PC-3 (cell line): ENCODE measurements around the gene ZNF681. TPM values are rescaled to one million over a fixed set of nuclear protein-coding genes. Genes with fewer than 3 reads are reported as not detected.

Experiments used
- ATAC-seq: fragments of 200-7000 bp; cut with Tn5 transposase; 2 replicates; pipeline ENCODE4 v1.9.1; 2020; ENCODE audit warnings: mild to moderate bottlenecking, moderate library complexity
- BruUV-seq: library from RNA; stranded (reverse); fragments of 400-500 nt; replicated peaks from 2 replicates; lab custom pipeline; 2021; lab: Mats Ljungman, UMichigan
- CTCF ChIA-PET: fragments of 300-600 bp; sonication (Branson Sonifier 250); formaldehyde crosslinking; loops from one replicate; lab custom pipeline; 2022; ENCODE audit warnings: antibody characterized with exemption; lab: Charles Lee
- POLR2A ChIA-PET: fragments of 300-600 bp; sonication (Branson Sonifier 250); formaldehyde crosslinking; loops from one replicate; lab custom pipeline; 2022; ENCODE audit warnings: antibody characterized with exemption; ENCODE audit not compliant: unreplicated experiment; lab: Charles Lee
- DNase-seq: peaks from one replicate; pipeline ENCODE4 v3.0.0-alpha.2; 2015
- H2AFZ ChIP-seq: fragments of 300-600 bp; sonication (generic); 2 replicates; pipeline ENCODE4 v1.6.0; 2016; ENCODE audit warnings: antibody characterized with exemption, low read length
- H3F3A ChIP-seq: fragments of 300-600 bp; sonication (generic); one replicate; pipeline ENCODE4 v1.6.0; 2017; ENCODE audit warnings: antibody characterized with exemption, low read length, control low read depth, mild to moderate bottlenecking; ENCODE audit not compliant: unreplicated experiment
- H3K27ac ChIP-seq: fragments of 300-600 bp; sonication (generic); 2 replicates; pipeline ENCODE4 v1.5.1; 2016; ENCODE audit warnings: mild to moderate bottlenecking, low read length
- H3K27me3 ChIP-seq: fragments of 300-600 bp; sonication (generic); 2 replicates; pipeline ENCODE4 v1.6.1; 2016; ENCODE audit warnings: low read length, mixed read lengths
- H3K36me3 ChIP-seq: fragments of 300-600 bp; sonication (generic); 2 replicates; pipeline ENCODE4 v1.6.1; 2016; ENCODE audit warnings: low read depth, mixed run types, low read length, mixed read lengths
- H3K4me1 ChIP-seq: fragments of 300-600 bp; sonication (generic); 2 replicates; pipeline ENCODE4 v1.5.1; 2016; ENCODE audit warnings: low read length; ENCODE audit not compliant: insufficient read depth
- H3K4me2 ChIP-seq: fragments of 300-600 bp; sonication (generic); 2 replicates; pipeline ENCODE4 v1.6.0; 2016; ENCODE audit warnings: low read length
- H3K4me3 ChIP-seq: fragments of 300-600 bp; sonication (generic); 2 replicates; pipeline ENCODE4 v1.5.1; 2016; ENCODE audit warnings: mild to moderate bottlenecking, low read length, mixed read lengths
- H3K79me2 ChIP-seq: fragments of 300-600 bp; sonication (generic); 2 replicates; pipeline ENCODE4 v1.6.1; 2017; ENCODE audit warnings: low read length, mixed read lengths
- H3K9ac ChIP-seq: fragments of 300-600 bp; sonication (generic); 2 replicates; pipeline ENCODE4 v1.6.0; 2016; ENCODE audit warnings: mild to moderate bottlenecking, low read length
- H3K9me2 ChIP-seq: fragments of 300-600 bp; sonication (generic); replicated peaks from 2 replicates; pipeline ENCODE4 v1.6.1; 2016; ENCODE audit warnings: mixed run types, low read length, mixed read lengths
- H3K9me3 ChIP-seq: fragments of 300-600 bp; sonication (generic); 2 replicates; pipeline ENCODE4 v1.6.1; 2016; ENCODE audit warnings: low read length, mixed read lengths
- H4K20me1 ChIP-seq: fragments of 300-600 bp; sonication (generic); 2 replicates; pipeline ENCODE4 v1.6.1; 2016; ENCODE audit warnings: low read length, mixed read lengths
- EZH2 ChIP-seq: fragments of 300-600 bp; sonication (generic); IDR thresholded peaks from one replicate; pipeline ENCODE4 v1.6.1; 2017; ENCODE audit warnings: antibody characterized with exemption, mild to moderate bottlenecking, low read length; ENCODE audit not compliant: unreplicated experiment
- EZH2phosphoT487 ChIP-seq: fragments of 300-600 bp; sonication (generic); IDR thresholded peaks from 2 replicates; pipeline ENCODE4 v1.6.1; 2018; ENCODE audit warnings: mild to moderate bottlenecking, antibody characterized with exemption, low read length, borderline replicate concordance
- intact Hi-C: fragments of 100-400 bp; cut with micrococcal nuclease; formaldehyde crosslinking; loops from 2 replicates; pipeline ENCODE4 v1.9.0; 2023
- total RNA-seq: library from RNA; depleted of rRNA; stranded (reverse); fragments of >200 nt; gene quantifications from 2 replicates; pipeline ENCODE4 v1.2.3, GENCODE V29; 2014
- TF ChIP-seq, protein P1 (sequence below): fragments of 300-600 bp; sonication (generic); conservative IDR thresholded peaks from 2 replicates; pipeline ENCODE4 v1.5.1; 2017; ENCODE audit warnings: antibody characterized with exemption, low read depth, mild to moderate bottlenecking, low read length

The ZNF681 gene
- total RNA-seq, 1 experiment from 2014 or later = 2.6 TPM

DNA sequence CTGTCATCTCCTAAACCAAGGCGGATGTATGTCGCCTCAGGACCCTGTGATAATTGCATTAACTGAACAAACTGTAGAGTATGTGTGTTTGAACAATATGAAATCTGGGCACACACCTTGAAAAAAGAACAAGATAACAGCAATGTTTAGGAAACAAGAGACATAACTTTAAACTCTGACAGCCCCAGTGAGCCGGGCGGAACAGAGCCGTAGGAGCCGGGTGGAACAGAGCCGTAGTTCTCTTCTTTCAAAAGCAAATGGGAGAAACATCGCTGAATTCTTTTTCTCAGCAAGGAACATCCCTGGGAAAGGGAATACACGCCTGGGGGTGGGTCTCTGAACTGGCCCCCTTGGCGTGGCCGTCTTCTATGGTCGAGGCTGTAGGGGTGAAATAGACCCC is 39.9 kb downstream of the ZNF681 start:
- no peak for DNase-seq
- Histone ChIP-seq H3K4me1 (peaks cover 10% of the 10 kb centered on the region; the same call in 1 of the 2 replicates), H3K4me2 (no peak overlapping the region), H3K79me2 (no peaks in the 10 kb centered on the region), H3K27ac (no peak overlapping the region), H3F3A (no peaks in the 10 kb centered on the region), H3K9me2 (no peaks in the 10 kb centered on the region), H3K4me3 (no peak overlapping the region), H3K27me3 (no peaks in the 10 kb centered on the region), H2AFZ (no peak overlapping the region), H4K20me1 (no peaks in the 10 kb centered on the region), H3K36me3 (no peaks in the 10 kb centered on the region; the same call in 1 of the 2 replicates), H3K9ac (no peak overlapping the region), H3K9me3 (no peaks in the 10 kb centered on the region)
- ChIA-PET CTCF (no interaction called here), POLR2A (no interaction called here)
- intact Hi-C loops = no loop called here
- TF ChIP-seq, protein P1, sequence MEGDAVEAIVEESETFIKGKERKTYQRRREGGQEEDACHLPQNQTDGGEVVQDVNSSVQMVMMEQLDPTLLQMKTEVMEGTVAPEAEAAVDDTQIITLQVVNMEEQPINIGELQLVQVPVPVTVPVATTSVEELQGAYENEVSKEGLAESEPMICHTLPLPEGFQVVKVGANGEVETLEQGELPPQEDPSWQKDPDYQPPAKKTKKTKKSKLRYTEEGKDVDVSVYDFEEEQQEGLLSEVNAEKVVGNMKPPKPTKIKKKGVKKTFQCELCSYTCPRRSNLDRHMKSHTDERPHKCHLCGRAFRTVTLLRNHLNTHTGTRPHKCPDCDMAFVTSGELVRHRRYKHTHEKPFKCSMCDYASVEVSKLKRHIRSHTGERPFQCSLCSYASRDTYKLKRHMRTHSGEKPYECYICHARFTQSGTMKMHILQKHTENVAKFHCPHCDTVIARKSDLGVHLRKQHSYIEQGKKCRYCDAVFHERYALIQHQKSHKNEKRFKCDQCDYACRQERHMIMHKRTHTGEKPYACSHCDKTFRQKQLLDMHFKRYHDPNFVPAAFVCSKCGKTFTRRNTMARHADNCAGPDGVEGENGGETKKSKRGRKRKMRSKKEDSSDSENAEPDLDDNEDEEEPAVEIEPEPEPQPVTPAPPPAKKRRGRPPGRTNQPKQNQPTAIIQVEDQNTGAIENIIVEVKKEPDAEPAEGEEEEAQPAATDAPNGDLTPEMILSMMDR = no peak
- TF ChIP-seq EZH2phosphoT487 (no peak), EZH2 (no peak)
- no TSS peak for BruUV-seq
- ATAC-seq = no peak

DNA sequence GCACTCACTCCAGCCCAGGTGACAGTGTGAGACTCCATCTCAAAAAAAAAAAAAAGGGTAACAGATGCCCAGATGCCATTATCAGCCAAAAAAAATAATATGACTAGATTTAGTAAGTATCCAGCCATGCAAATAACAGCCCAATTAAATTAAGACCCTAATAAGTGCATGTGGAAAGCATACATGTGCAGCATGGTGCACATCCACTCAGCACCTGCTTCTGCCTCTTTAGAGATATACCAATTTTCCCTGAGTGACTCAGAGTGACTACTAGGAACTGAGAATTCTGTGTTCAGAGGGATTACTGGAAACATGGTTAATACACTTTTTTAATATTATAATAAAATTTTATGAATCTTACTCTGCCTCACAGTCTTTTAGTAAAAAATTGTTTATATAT is 41.9 kb downstream of the ZNF681 start:
- TF ChIP-seq EZH2 (no peak), EZH2phosphoT487 (no peak)
- TF ChIP-seq, protein P1 = no peak
- no TSS peak for BruUV-seq
- peak; percentile 86 for ATAC-seq
- no peaks in the 10 kb centered on the region for H3K27me3 ChIP-seq
- intact Hi-C loops = no loop called here
- peak; percentile 65 for DNase-seq
- H3F3A ChIP-seq = no peaks in the 10 kb centered on the region
- H3K27ac ChIP-seq = peak overlapping the region; percentile 77
- H3K9me2 ChIP-seq = no peaks in the 10 kb centered on the region
- peaks cover 10% of the 10 kb centered on the region; the same call in 1 of the 2 replicates for H3K4me1 ChIP-seq
- no peaks in the 10 kb centered on the region; the same call in 1 of the 2 replicates for H3K36me3 ChIP-seq
- no peak overlapping the region for H3K4me2 ChIP-seq
- no peaks in the 10 kb centered on the region for H3K9me3 ChIP-seq
- H3K9ac ChIP-seq = no peak overlapping the region; the same call in 1 of the 2 replicates
- CTCF ChIA-PET = no interaction called here
- POLR2A ChIA-PET = no interaction called here
- no peak overlapping the region for H3K4me3 ChIP-seq
- no peaks in the 10 kb centered on the region for H4K20me1 ChIP-seq
- H3K79me2 ChIP-seq = no peaks in the 10 kb centered on the region
- H2AFZ ChIP-seq = no peak overlapping the region

- no peaks in the 10 kb centered on the region for H3K9me2 ChIP-seq
- H3K4me1 ChIP-seq = no peaks in the 10 kb centered on the region
- ChIA-PET CTCF (no interaction called here), POLR2A (no interaction called here)
- no peak overlapping the region for H3K4me3 ChIP-seq
- no peak for TF ChIP-seq EZH2
- no peak for TF ChIP-seq EZH2phosphoT487
- TF ChIP-seq, protein P1 = no peak
- no peaks in the 10 kb centered on the region for H3F3A ChIP-seq
- no peak overlapping the region for H3K4me2 ChIP-seq
- no peaks in the 10 kb centered on the region for H3K79me2 ChIP-seq
- intact Hi-C loops = no loop called here
- DNase-seq = no peak
- no peak overlapping the region for H3K9ac ChIP-seq
- H3K27me3 ChIP-seq = no peaks in the 10 kb centered on the region
- no peak for ATAC-seq
- H2AFZ ChIP-seq = no peak overlapping the region
- no peaks in the 10 kb centered on the region for H4K20me1 ChIP-seq
- H3K9me3 ChIP-seq = peaks cover 5% of the 10 kb centered on the region; the same call in 1 of the 2 replicates
- no peak overlapping the region for H3K27ac ChIP-seq
- BruUV-seq = no TSS peak
- H3K36me3 ChIP-seq = no peaks in the 10 kb centered on the region
These were observed 49.3 kb downstream of the ZNF681 start for GRCh38 chr19:23709347-23709746.
